Right lung (tissue), 10 donors: ENCODE measurements around the gene ERCC6. TPM values are rescaled to one million over a fixed set of nuclear protein-coding genes. Genes with fewer than 3 reads are reported as not detected.
A peak's percentile ranks its signal among the peaks of the same experiment; 100 is the strongest.

Experiments
- DNase-seq, 2 donors: peaks; one replicate each; pipeline ENCODE4 v3.0.0-alpha.2; 2013
- long read RNA-seq, 8 donors: transcript quantifications; one replicate each; lab custom pipeline, GENCODE V29; 2026
- polyA plus RNA-seq, 5 donors: library from polyadenylated mRNA; unstranded; fragments of 120-200 nt; gene quantifications; one replicate each; pipeline versions ENCODE4 v1.2.1 to v1.2.3, GENCODE V29; 2013; ENCODE audit warnings: inconsistent platforms in 1 of 5, low replicate concordance in 1 of 5; ENCODE audit not compliant: insufficient read length in 5 of 5, insufficient read depth in 1 of 5

The ERCC6 gene
- polyA plus RNA-seq: 10 to 100 TPM; 12.0 to 22.8 (median 20.7) TPM
- long read RNA-seq, donor 1, partial matches to known transcripts: 0 of 4 reads
- long read RNA-seq, donor 1, other reads (novel, unspliced or antisense): 0 of 4 reads
- long read RNA-seq, donor 2, partial matches to known transcripts: 0 of 2 reads
- long read RNA-seq, donor 2, other reads (novel, unspliced or antisense): 0 of 2 reads
- long read RNA-seq, donor 3, partial matches to known transcripts: 0 of 2 reads
- long read RNA-seq, donor 3, other reads (novel, unspliced or antisense): 0 of 2 reads
- long read RNA-seq, donor 4, partial matches to known transcripts: 0 of 1 reads
- long read RNA-seq, donor 4, other reads (novel, unspliced or antisense): 0 of 1 reads
- long read RNA-seq, donor 5, partial matches to known transcripts: 0 of 4 reads
- long read RNA-seq, donor 5, other reads (novel, unspliced or antisense): 0 of 4 reads
- long read RNA-seq, donor 6, partial matches to known transcripts: 0 of 2 reads
- long read RNA-seq, donor 6, other reads (novel, unspliced or antisense): 0 of 2 reads
- long read RNA-seq, donor 7: 0 reads
- long read RNA-seq, donor 8, partial matches to known transcripts: 0 of 2 reads
- long read RNA-seq, donor 8, other reads (novel, unspliced or antisense): 0 of 2 reads

- peak; percentile 95 to 96 for DNase-seq
Observed at GRCh38 chr10:49538381-49539319, at the start of gene ERCC6. Gene ERCC6 (minus strand): TSS chr10:49539121.

- no peak for DNase-seq
Observed at GRCh38 chr10:49587981-49588380, 49.1 kb upstream of the ERCC6 start.

- DNase-seq: no peak
Observed at GRCh38 chr10:49585387-49585786, 46.5 kb upstream of the ERCC6 start.

GRCh38 chr10:49579621-49580020 is 40.7 kb upstream of the ERCC6 start:
- no peak for DNase-seq

- no peak for DNase-seq
Observed at GRCh38 chr10:49578392-49578791, 39.5 kb upstream of the ERCC6 start.

- no peak for DNase-seq
Observed at GRCh38 chr10:49577182-49577925, 38.4 kb upstream of the ERCC6 start.

- DNase-seq: no peak
Observed at GRCh38 chr10:49575489-49576072, 36.7 kb upstream of the ERCC6 start.

GRCh38 chr10:49572594-49573114 is 33.7 kb upstream of the ERCC6 start:
- no peak for DNase-seq

- DNase-seq: no peak
Observed at GRCh38 chr10:49571388-49571787, 32.5 kb upstream of the ERCC6 start.

GRCh38 chr10:49569031-49569631 is 30.2 kb upstream of the ERCC6 start:
- DNase-seq: no peak

- DNase-seq: no peak
Observed at GRCh38 chr10:49568235-49568634, 29.3 kb upstream of the ERCC6 start.

GRCh38 chr10:49567810-49568209 is 28.9 kb upstream of the ERCC6 start:
- no peak for DNase-seq

- no peak for DNase-seq
Observed at GRCh38 chr10:49564461-49565009, 25.6 kb upstream of the ERCC6 start.

- DNase-seq: no peak
Observed at GRCh38 chr10:49562893-49563292, 24.0 kb upstream of the ERCC6 start.

- DNase-seq: no peak
Observed at GRCh38 chr10:49560526-49560925, 21.6 kb upstream of the ERCC6 start.

GRCh38 chr10:49559476-49559875 is 20.6 kb upstream of the ERCC6 start:
- DNase-seq: no peak

GRCh38 chr10:49558190-49558589 is 19.3 kb upstream of the ERCC6 start:
- no peak for DNase-seq

GRCh38 chr10:49557681-49558080 is 18.8 kb upstream of the ERCC6 start:
- DNase-seq: no peak

- DNase-seq: no peak
Observed at GRCh38 chr10:49556723-49557122, 17.8 kb upstream of the ERCC6 start.

GRCh38 chr10:49552277-49552676 is 13.4 kb upstream of the ERCC6 start:
- no peak for DNase-seq
